AG09309 (cell line): ENCODE measurements around the gene EEIG1.

Experiments used
- DNase-seq: peaks from one replicate; pipeline ENCODE4 v3.0.0-alpha.2; 2010; ENCODE audit warnings: low read depth
- H3K4me3 ChIP-seq: 2 replicates; pipeline ENCODE4 v1.5.1; 2011; ENCODE audit warnings: mild to moderate bottlenecking, low read depth, low read length, moderate library complexity; ENCODE audit not compliant: control insufficient read depth
- CTCF ChIP-seq: IDR thresholded peaks from 2 replicates; pipeline ENCODE4 v1.5.1; 2011; ENCODE audit warnings: mild to moderate bottlenecking, low read depth, low read length, inconsistent platforms; ENCODE audit not compliant: insufficient read depth, control insufficient read depth; ENCODE audit errors: missing control alignments

EEIG1 gene

GRCh38 chr9:127990554-127990953 is 9.8 kb upstream of the EEIG1 start:
- no peak for TF ChIP-seq CTCF
- DNase-seq: no peak
- H3K4me3 ChIP-seq: no peak overlapping the region

- no peak for TF ChIP-seq CTCF
- no peak for DNase-seq
- H3K4me3 ChIP-seq: no peak overlapping the region
Observed at GRCh38 chr9:127989094-127989493, 8.3 kb upstream of the EEIG1 start.

- no peak for DNase-seq
- no peak for TF ChIP-seq CTCF
- no peak overlapping the region for H3K4me3 ChIP-seq
Observed at GRCh38 chr9:127987103-127987614, 6.4 kb upstream of the EEIG1 start.

- TF ChIP-seq CTCF: no peak
- H3K4me3 ChIP-seq: no peak overlapping the region
- no peak for DNase-seq
Observed at GRCh38 chr9:127985011-127985410, 4.2 kb upstream of the EEIG1 start.

GRCh38 chr9:127983847-127984289 is 3.1 kb upstream of the EEIG1 start:
- no peak for DNase-seq
- no peak for TF ChIP-seq CTCF

GRCh38 chr9:127982912-127983311 is 2.1 kb upstream of the EEIG1 start:
- no peak for DNase-seq
- TF ChIP-seq CTCF: no peak
- H3K4me3 ChIP-seq: no peak overlapping the region

More at GRCh38 chr9:127983847-127984289, 3.1 kb upstream of the EEIG1 start:
- H3K4me3 ChIP-seq: no peak overlapping the region
